HG03571 (cell line): Measurements from ENCODE around the gene CKS2.

Experiments used
- ATAC-seq: cut with Tn5 transposase; IDR thresholded peaks from one replicate; pipeline ENCODE4 v1.9.1; 2021; ENCODE audit not compliant: unreplicated experiment

CKS2 gene

DNA sequence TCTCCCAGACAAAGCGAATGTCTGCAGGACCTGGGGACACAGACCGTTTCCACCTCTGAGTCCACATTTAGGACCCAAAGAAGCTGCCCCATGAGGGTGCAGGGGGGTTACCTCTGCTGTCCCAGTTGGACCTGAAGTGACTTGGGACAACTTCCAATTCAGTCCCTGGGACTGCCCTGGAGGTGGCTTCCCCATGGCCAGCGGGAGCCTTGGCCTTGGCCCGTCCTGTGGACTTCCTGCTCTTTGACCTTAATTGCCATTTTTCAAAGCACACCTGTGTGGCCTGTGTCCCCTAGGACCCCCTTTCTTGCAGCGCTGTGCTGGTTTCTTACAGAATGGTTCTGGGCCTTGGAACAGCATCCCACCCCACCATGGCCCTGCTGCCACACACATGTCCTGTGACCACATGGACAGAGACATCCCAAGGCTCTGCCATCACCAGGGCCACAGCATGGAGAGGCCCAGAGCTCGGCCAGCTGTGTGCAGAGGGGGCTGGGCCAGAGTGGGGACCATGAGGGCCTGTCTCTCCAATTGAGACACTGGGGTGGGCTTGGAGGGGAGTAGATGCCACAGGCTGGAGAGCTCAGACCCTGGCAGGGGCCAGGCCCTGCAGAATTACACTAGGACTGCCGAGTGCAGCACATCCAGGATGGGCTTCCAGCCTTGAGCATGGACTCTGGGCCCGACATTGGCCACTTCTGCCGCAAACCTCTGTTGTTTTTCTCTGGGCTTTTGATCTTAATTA is 53.1 kb downstream of the CKS2 start:
- no peak for ATAC-seq

GRCh38 chr9:89364666-89365531 is 53.9 kb downstream of the CKS2 start:
- no peak for ATAC-seq

GRCh38 chr9:89365532-89365912 is 54.5 kb downstream of the CKS2 start:
- no peak for ATAC-seq
